GM11168 (cell line): ENCODE data around the gene KCNJ5.

ENCODE experiments used
- in situ Hi-C: fragments of 300-500 bp; cut with MboI; formaldehyde crosslinking; loops from one replicate; pipeline ENCODE4 v1.12.0; 2022; ENCODE audit warnings: low sequenced_read_pairs; ENCODE audit not compliant: unreplicated experiment

KCNJ5 gene

DNA sequence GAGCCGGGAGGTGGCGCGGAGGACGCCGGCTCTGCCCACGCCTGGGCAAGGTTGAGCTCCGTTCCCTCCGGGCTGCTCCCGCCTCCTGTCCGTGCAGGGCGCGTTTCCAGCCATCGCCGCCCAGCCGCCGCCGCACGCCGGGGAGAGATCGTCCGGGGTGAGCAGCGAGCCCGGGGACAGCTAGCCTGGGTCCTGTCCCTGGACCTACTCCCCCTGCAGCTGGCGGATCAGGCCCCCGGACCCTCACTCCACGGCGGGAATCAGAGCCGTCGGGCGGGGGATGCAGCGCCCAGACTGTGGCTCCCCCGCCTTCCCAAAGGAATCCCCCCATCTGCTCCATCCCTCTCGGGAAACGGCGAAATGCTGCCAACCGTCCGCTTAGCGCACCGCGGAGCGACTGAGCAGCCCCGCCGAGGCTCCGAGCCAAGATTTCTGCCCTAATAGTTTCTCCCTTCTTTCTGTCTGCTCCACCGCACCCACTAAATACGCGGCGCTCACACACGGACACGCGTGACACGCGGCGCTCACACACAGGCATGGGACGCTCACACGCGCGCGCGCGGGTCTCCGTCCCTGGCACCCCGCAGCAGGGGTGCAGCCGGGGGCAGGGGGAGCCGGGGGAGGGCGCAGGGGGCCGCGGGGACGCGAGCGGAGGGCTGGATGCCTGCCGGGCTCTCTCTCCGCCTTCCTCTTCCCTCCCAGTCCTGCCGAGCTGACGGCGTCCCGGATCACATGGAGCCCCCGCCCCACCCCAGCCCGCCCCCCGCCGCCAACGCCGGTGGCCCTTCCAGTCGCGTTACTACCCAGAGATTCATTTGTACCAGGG is at the start of gene KCNJ5:
TSS of gene KCNJ5 (plus strand) at position 814 of the 826 bp plus-strand sequence. CDS start 19,918 bp downstream, outside the sequence.
- in situ Hi-C loops: no loop called here

DNA sequence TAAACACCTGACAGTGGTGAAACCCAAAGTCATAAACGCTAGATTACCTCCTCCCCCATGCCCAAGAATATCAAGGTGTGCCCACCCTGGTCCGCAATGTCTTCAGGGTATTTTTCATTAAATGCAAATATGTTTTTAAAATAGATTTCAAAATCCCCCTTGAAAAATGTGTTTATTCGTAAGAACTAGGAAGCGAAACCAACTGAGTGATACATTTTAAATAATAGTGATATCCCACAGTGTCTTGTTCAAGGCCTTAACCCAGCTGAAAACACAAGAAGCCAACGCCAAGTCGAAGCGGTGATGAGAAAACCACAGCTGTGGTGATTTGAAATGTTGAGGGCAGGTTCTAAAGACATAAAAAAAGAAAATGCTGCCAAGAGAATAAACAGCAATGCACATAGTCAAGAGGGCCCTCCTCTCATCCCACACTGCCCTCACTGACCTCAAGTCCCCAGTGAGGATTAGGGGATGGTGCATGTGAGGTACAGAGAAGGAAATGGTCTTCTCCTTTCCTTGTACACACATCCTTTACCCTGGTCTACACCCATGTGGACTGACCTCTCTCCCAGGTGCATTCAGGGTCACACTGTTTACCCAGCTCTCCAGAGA is 49.6 kb upstream of the KCNJ5 start:
- in situ Hi-C loops: loop anchor here (25.0 kb wide), 2 partner anchors 204 to 554 kb away; no protein-coding TSS in a partner anchor

DNA sequence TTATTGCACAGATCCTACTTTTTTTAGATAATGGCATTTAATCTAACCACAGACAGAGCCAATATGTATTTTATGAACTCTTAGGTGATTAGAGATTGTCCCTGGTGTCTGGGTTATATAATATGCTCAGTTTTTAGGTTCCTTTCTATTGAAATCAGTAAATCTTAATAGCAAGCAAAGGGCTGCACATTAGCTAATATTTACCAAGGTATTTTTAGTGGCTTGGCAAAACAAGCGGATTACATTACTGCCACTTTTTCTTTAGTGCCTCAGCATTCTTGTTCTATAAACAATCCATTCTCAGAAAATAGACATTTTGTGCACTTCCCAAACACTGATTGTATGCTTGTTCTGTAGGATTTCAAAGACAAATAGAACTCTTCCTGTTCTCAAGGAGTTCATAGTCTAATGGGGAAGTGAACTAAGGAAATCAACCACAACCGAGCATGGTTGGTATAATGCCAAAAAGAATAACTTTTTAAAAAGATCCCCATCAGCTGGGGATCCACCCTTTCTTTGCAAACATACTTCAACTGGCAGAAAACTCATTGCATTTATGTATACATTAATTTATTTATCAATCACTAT is 47.9 kb upstream of the KCNJ5 start:
- in situ Hi-C loops: loop anchor here (25.0 kb wide), 2 partner anchors 206 to 556 kb away; no protein-coding TSS in a partner anchor

DNA sequence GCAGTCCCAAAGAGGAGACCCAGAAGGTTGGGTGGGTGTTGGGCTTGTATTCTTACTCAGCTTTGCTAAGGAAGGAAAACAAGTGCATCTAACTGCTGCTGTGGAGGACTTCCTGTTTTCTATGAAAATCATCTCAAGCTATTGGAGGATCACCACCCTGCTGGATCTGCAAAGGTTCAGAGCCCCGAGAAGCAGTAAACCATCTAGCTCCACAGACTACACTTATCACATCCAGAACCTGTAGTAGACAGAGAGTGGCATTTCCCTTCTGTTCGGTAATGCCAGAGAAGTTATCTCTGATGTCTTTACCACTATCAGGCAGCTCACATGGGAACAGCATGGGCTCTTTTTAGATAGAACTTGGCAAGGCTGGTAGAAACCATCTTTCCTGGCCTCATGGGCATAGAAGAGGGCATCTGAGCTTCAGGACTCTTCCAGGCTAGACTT is 45.8 kb upstream of the KCNJ5 start:
- in situ Hi-C loops: loop anchor here (5.0 to 25.0 kb wide), 3 partner anchors 208 to 668 kb away; no protein-coding TSS in a partner anchor

DNA sequence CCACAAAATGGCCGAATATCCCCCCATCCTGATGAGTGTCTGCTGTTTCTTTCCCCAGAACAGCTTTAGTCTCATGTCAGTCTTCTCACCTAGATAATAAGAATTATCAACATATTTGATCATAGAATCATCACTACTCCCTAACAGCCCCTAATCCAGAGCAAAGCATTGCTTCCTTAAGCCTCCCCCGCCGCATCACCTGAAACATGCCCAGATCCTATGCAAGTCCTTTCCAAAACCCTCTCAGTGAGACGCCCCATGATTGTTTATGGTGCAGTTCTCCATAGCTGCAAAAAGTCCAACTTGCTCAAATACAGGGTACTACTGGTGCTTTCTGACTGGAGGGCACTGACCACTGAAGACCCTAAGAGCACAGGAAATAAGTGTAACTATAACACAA is 44.2 kb upstream of the KCNJ5 start:
- in situ Hi-C loops: loop anchor here (5.0 to 25.0 kb wide), 3 partner anchors 210 to 670 kb away; no protein-coding TSS in a partner anchor

DNA sequence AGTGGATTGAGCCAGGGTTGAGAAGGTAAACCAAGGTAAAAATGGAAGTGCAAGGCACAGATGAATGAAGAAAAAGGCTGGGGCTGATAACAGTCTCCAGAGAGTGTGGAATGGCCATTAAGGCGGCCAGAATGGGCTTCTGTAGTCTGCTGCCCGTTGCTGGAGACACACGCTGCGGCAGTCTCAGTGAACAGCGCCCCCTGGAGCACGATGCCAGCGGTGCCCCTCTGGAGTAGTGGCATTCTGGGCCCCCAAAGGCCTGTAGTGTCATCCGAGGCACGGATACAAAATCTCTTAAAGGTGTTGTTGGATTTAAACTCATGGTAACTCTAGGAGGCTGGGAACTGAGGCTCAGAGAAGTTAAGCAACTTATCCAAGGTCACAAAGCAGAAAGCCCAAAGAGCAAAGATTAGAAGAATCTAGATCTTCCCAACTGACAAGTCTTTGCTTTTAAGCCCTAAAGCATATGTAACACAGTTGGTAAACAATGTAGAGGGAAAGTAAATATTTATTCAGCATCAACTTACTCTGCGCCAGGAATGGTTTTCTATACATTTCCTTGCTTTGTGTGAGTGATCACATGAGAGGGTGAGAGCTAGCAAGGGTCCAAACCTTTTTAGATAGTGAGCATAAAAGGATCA is 42.2 kb upstream of the KCNJ5 start:
- in situ Hi-C loops: loop anchor here (5.0 to 25.0 kb wide), 3 partner anchors 212 to 672 kb away; no protein-coding TSS in a partner anchor

DNA sequence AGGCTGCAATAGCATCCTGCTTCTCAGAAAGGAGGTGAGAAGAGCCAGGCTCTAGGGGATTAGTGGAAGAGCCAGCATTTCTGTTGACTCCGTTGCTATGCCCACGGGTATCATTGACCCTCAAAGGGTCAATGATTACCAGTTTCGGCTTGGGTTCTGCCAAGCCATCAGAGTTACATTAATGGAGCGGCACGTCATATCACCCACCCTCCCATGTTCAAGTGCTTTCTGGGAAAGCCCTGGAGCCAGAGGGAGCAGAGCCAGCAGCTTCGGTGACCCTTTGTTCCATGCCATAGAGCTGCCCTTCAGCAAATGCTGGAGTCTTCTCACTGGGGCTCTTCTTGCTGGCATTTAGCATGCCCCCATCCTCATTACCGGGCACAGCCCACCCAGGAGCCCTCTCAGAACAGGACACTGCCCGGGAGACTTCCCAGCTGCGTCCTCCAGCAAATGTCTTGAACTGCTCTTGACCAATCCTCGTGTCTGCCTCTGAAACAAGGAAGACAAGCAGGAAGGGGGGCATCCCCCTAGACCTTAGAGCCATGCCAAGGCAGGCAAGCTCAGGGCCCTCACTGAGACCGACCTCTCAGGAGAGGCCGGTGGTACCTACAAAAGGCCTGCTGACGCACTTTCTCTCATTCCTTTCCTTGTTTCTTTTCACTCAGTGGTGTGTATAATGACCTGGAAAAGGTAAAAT is 38.7 kb upstream of the KCNJ5 start:
- in situ Hi-C loops: loop anchor here (10.0 kb wide), 1 partner anchor 818 kb away; no protein-coding TSS in a partner anchor

DNA sequence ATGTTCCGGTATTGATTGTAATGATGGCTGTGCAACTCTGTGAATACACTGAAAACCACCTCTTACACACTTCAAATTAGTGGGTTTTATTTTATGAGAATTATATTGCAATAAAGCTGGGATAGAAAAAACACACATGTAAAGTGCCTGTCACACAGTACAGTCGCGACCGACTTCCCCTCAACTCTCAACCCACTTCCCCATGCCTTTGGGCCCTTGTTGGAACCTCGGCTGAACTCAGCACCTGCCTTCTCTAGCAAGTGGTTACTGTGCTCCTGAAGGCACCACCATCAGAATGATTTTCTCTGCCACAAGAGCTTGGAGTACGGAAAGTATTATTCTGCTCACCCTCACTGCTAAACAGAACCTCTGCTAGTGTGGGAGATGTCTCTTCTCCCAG is 37.6 kb upstream of the KCNJ5 start:
- in situ Hi-C loops: loop anchor here (10.0 kb wide), 1 partner anchor 819 kb away; no protein-coding TSS in a partner anchor

DNA sequence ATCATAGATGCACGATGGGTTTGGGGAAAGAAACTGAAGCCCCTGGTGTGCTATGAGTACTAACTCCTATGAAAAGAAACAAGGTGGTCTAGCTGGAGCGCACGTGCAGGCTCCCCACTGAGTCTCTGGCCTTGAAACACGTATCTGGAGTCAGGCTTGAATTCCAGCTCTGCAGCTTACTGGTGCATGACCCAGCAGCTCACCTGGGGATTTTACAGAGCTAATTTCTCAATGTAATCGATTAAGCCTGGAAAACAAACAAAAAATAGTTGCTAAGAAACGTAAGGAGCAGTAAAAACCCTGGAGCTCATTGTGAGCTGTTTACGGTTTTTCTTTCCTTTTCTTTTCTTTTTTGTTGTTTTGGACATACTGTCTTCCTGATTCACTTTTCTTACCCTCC is 36.3 kb upstream of the KCNJ5 start:
- in situ Hi-C loops: loop anchor here (10.0 kb wide), 1 partner anchor 820 kb away; no protein-coding TSS in a partner anchor

DNA sequence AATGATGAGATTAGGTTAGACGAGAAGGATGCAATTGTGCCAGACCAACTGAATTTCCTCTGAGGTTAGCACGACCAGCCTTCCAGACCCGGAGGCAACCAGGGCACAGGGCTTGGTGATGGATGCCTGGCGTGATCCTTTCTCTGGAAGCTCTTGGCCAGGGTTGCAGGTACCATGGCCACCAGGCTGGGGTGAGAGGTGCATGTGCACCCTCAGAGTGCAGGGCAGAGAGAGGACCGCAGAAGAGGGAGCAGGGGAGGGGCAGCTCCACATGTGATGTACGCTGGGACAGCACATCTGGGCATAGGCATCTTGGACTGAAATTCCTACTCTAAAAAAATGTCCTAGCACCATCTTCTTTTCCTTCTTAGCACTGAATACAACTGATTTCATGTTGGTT is 34.9 kb upstream of the KCNJ5 start:
- in situ Hi-C loops: loop anchor here (10.0 kb wide), 1 partner anchor 821 kb away; no protein-coding TSS in a partner anchor

DNA sequence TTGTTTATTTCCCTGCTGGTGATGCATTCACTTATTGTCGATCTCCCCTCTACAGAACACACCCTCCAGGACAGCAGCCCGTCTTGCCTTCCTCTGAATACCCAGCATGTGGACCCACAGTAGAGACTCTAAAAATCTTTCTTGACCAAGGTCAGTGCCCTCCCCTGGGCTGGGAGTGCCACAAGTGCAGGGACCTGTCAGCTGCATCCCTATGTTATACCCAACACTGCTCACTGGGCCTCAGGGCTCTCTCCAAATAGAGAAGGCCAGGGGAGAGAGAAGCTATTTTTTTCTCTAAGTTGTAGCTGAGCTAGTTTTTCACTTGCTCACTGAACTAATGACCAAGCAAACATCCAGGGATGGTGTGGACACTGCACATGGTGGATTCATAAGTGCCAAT is 33.8 kb upstream of the KCNJ5 start:
- in situ Hi-C loops: loop anchor here (10.0 kb wide), 1 partner anchor 823 kb away; no protein-coding TSS in a partner anchor

DNA sequence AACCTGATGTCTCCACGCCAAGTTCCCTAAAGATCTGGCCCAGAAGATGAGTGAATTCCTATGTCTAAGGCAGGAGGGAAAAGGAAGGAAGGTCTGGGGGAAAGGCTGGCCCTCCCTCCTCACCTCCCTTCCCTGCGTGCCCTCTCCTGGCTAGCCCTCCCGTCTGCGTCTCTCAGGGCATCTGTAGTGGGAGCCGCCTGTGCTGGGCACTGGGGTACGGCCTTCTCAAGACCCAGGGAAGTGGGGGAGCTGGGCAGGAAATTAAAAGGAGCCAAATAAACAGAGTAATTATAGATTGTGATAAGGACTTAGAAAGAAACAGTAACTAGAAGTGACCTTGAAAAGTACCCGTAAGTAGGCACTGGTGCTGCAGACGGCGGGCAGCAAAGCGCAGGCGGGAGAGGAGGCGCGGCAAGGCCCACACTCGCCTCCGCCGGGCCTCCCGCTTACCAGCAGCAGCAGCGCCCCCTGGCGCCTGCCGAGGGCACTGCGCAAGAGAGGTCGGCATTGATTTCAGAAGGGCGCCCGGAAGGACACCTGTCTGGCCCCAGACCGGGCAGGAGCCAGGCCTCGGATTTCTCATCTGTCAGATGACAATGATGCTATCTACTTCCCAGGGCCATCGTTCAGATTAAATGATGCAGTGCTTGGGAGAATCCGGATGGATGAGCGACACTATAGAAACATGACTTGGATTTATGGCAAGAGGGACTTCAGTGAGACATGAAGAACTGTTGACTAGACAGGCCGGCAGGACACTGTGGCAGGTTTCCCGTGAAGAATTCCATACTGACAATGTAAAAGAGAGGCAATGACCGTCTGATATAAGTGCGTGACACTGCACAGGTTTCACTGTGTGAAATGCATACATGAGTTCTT is 31.4 kb upstream of the KCNJ5 start:
- in situ Hi-C loops: loop anchor here (10.0 kb wide), 1 partner anchor 825 kb away; no protein-coding TSS in a partner anchor

DNA sequence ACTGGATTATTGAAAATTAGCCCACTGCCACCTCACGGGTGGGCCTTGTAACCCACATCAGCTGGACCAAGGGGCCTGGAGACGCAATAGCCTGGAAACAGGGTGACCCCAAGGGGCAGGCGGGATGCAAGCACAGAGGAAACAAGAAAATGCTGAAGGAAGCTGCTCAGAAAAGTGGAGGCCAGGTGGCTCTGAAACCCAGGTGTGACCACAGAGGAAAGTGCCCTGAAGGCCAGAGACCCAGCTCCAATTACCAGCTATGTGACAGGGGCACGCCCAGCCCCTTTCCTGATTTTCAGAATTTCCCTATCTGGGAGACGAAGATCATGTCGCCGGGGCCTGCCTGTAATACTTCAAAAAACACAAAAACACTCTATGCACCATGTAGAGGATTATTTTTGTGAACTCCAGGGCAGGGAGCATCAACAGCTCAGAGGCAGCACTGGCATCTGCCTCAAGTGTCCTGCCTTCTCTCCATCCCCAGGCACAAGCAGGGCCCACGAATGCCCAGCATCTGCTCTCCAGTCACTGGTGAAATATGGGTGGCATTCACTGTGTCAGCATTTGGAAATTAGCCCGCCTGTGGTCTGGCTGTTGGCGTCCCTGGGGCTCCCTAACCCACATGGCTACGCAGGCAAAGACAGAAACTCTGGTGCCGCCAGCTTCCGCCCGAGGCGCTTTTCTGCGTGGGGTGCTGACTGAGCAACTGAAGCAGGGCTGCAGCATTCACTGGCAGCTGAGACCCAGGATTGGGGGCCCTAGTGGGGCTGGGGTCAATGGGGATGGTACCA is 30.4 kb upstream of the KCNJ5 start:
- in situ Hi-C loops: no loop called here

DNA sequence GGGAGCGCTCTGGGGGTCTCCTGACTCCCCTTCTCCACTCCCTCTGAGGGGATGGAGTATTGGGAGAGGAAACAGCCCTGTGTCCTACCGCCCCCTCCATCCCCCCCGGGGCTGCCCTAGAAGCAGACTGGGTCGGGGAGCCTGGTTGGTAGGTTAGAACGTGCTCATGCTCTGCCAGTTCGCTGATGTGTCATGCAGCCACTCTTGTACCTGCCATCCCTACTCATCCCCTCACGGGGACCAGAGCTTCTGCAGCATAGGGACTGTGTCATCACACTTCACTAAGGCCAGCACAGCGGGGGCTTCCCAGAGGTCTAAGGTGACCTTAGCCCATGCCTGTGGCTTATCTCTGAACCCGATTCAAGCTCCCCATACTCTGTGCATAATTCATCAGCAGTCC is 28.8 kb upstream of the KCNJ5 start:
- in situ Hi-C loops: no loop called here

DNA sequence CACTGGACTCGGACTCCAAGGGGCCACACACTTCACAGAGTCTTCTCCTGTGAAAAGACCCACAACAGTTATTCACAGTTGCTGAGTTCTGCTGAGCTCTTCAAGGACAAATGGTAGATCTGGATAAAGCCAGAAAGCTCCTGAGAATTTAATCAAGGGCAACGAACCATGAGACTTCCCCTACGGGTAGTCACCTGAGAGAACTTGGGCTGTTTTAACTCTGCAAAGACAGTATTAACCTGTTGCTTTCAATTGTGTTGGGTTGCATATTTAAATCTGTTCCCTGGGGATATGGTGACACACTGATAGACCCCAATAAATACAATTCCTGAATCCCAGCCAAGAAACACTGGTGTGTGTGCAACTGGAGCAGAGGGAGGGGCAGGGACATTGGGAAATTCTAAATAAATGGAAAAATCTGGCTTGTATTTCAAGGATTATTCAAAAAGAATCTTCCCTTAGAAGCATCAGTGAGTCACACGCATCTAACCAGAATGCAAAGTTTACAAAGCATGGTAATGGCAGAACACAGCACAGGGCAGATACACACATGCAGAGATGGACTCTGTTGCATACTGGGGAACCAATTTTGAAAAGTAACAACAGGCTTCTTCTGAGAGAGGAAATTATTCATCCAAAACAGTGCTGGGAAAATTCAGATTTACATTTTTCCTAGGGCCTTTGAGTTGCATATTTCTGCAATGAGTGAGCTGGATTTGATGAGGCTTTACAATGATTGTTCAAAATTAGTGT is 28.1 kb upstream of the KCNJ5 start:
- in situ Hi-C loops: no loop called here

DNA sequence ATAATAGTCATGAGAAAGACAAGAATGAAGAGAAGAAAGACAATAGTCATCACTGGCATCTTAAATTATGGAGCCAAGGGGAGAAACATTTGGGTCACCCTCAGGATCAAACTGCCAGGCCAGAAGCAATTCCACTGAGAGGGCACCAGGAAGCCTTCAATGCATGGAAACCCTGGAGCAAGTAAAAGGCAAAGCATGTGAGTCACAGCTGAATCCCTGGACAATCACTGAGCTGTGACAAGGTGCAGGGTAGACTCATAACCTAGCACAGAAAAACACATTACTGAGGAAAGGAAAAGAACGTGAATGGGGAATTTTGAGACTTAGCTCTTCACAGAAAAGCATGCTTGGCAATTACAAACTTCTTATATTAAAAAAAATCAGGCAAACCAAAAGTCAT is 25.7 kb upstream of the KCNJ5 start:
- in situ Hi-C loops: no loop called here

DNA sequence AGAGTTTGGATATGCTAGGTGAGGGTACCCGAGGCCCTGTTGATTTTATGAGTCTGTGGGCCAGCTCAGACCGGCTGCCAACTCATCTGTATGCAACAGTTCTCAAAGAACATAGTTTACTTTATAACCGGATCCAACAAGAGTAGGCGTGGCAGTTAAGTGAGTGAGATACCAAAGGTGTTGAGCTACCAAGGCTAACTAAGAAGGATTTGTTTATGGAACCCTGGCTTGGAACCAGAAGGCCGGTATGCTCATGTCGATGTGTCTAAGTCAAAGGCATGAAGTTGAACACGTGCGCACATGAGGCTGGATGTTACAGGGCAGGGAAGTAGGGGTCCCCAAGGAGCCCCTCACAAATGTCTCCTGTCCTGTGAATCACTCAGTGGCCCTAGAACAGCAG is 23.9 kb upstream of the KCNJ5 start, which contains the start of gene KCNJ1:
TSS of gene KCNJ1 (minus strand) at position 20 of the 400 bp plus-strand sequence. CDS start 27,053 bp downstream, outside the sequence.
- in situ Hi-C loops: no loop called here
